Measurements from ENCODE around the gene CTIF. TPM values are rescaled to one million over a fixed set of nuclear protein-coding genes. Genes with fewer than 3 reads are reported as not detected.

Gene CTIF
- total RNA-seq, 1 experiment from 2014 or later, result 5.8 TPM

DNA sequence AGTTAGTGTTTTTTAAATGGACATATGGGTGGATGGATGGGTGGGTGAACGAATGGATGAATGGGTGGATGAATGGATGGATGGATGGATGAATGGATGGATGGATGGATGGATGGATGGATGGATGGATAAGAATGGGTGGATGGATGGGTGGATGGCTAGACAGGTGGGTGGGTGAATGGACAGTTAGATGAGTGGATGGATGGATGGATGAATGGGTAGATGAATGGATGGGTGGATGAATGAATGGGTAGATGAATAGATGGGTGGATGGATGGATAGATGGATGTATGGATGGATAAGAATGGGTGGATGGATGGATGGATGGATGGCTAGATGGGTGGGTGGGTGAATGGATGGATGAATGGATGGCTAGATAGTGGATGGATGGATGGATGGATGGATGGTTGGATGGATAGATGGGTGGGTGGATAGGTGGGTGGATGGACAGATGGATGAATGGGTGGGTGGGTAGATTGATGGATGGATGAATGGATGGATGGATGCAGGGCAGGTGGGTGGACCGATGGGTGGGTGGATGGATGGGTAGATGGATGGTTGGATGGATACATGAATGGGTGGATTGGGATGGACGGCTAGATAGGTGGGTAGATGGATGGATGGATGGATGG, 64.0 kb downstream of the CTIF start:
- Histone ChIP-seq H3K4me1 (ENCODE audit: insufficient read depth, low read length) (no peaks in the 10 kb centered on the region), H3K9ac (ENCODE audit: low read length) (no peak overlapping the region), H2AFZ (ENCODE audit: low read length) (no peak overlapping the region), H3K79me2 (ENCODE audit: low read length) (no peaks in the 10 kb centered on the region), H3K4me2 (ENCODE audit: low read length) (no peak overlapping the region), H3K9me3 (ENCODE audit: low read length) (no peaks in the 10 kb centered on the region), H3K4me3 (ENCODE audit: low read length) (no peak overlapping the region), H3K27me3 (ENCODE audit: low read length) (no peaks in the 10 kb centered on the region), H4K20me1 (ENCODE audit: low read length) (no peaks in the 10 kb centered on the region), H3K9me2 (replicated peaks; ENCODE audit: low read length) (no peaks in the 10 kb centered on the region), H3K36me3 (ENCODE audit: low read depth, low read length) (no peaks in the 10 kb centered on the region), H3K27ac (ENCODE audit: low read length) (no peak overlapping the region), H3F3A (ENCODE audit: low read length, unreplicated experiment) (no peaks in the 10 kb centered on the region)
- no TSS peak for BruUV-seq (replicated peaks)
- intact Hi-C loops (cut with micrococcal nuclease), result no loop called here
- DNase-seq (no peak), ATAC-seq (no peak)
- ChIA-PET CTCF (no interaction called here), POLR2A (ENCODE audit: unreplicated experiment) (no interaction called here)
- no peak for TF ChIP-seq EZH2phosphoT487 (IDR thresholded peaks at IDR 0.05; ENCODE audit: borderline replicate concordance, low read length)
- TF ChIP-seq EZH2 (IDR thresholded peaks at IDR 0.05; ENCODE audit: low read length, unreplicated experiment), result no peak
- TF ChIP-seq CTCF (conservative IDR thresholded peaks at IDR 0.05; ENCODE audit: low read depth, low read length), result no peak

DNA sequence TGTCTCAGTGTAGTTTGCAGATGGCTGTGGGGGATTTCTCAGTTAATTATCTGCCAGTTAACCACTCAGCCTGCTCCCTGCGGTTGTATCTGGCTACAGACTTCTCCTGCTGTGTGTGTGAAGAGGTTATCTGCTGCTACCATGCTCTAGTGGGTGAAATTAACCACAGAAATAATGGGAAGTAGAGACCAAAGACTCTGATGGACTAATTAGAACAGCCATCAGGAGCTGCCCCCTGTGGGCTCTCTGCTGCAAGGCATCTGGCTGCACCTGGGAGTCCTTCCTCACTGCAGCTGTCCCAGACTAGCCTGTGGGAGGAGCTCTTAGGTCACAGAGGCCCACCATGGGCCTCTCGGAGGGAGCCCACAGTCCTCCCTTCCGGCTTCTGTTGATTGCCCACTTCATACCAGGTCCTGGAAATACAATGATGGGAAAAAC, 66.6 kb downstream of the CTIF start:
- no peaks in the 10 kb centered on the region for H4K20me1 ChIP-seq (ENCODE audit: low read length)
- CTCF ChIA-PET, result no interaction called here

More for the DNA sequence above, 66.6 kb downstream of the CTIF start:
- no peak overlapping the region for H3K9ac ChIP-seq (ENCODE audit: low read length)
- TF ChIP-seq EZH2phosphoT487 (IDR thresholded peaks at IDR 0.05; ENCODE audit: borderline replicate concordance, low read length), result no peak
- no peak for TF ChIP-seq EZH2 (IDR thresholded peaks at IDR 0.05; ENCODE audit: low read length, unreplicated experiment)
- peak; percentile 45 for TF ChIP-seq CTCF (conservative IDR thresholded peaks at IDR 0.05; ENCODE audit: low read depth, low read length)
- intact Hi-C loops (cut with micrococcal nuclease), result no loop called here
- no TSS peak for BruUV-seq (replicated peaks)
- H3K36me3 ChIP-seq (ENCODE audit: low read depth, low read length), result no peaks in the 10 kb centered on the region
- H3K27ac ChIP-seq (ENCODE audit: low read length), result no peak overlapping the region
- POLR2A ChIA-PET (ENCODE audit: unreplicated experiment), result no interaction called here
- no peaks in the 10 kb centered on the region for H3K9me2 ChIP-seq (replicated peaks; ENCODE audit: low read length)
- ATAC-seq, result peak; percentile 59; the same call in 1 of the 2 replicates
- H3K79me2 ChIP-seq (ENCODE audit: low read length), result no peaks in the 10 kb centered on the region
- H3K4me1 ChIP-seq (ENCODE audit: insufficient read depth, low read length), result no peaks in the 10 kb centered on the region
- no peak overlapping the region for H2AFZ ChIP-seq (ENCODE audit: low read length)
- no peaks in the 10 kb centered on the region for H3K9me3 ChIP-seq (ENCODE audit: low read length)
- DNase-seq, result peak; percentile 5
- no peaks in the 10 kb centered on the region for H3K27me3 ChIP-seq (ENCODE audit: low read length)
- H3F3A ChIP-seq (ENCODE audit: low read length, unreplicated experiment), result no peaks in the 10 kb centered on the region
- H3K4me3 ChIP-seq (ENCODE audit: low read length), result no peak overlapping the region
- H3K4me2 ChIP-seq (ENCODE audit: low read length), result no peak overlapping the region
